Measurements from ENCODE around the gene FOXN3.

The FOXN3 gene

GRCh38 chr14:89304561-89304960, 112.5 kb downstream of the FOXN3 start:
- no peak for DNase-seq
- in situ Hi-C loops (cut with HindIII; ENCODE audit: low pct_ligation_motif_present, low sequenced_read_pairs), result no loop called here
- no peak overlapping the region for H3K4me3 ChIP-seq (ENCODE audit: low read depth, low read length)
- H3K36me3 ChIP-seq (replicated peaks), result no peaks in the 10 kb centered on the region
- H3K27me3 ChIP-seq (replicated peaks), result no peaks in the 10 kb centered on the region
- peak overlapping the region; percentile 96 for H3K27ac ChIP-seq
- no peak for TF ChIP-seq CTCF (IDR thresholded peaks at IDR 0.05; ENCODE audit: low read depth, low read length, missing control alignments)

- TF ChIP-seq CTCF (IDR thresholded peaks at IDR 0.05; ENCODE audit: low read depth, low read length, missing control alignments), result no peak
- Histone ChIP-seq H3K27ac (peak overlapping the region; percentile 96), H3K36me3 (replicated peaks) (no peaks in the 10 kb centered on the region), H3K4me3 (ENCODE audit: low read depth, low read length) (peak overlapping the region; percentile 18), H3K27me3 (replicated peaks) (no peaks in the 10 kb centered on the region)
- peak; percentile 73 for DNase-seq
- in situ Hi-C loops (cut with HindIII; ENCODE audit: low pct_ligation_motif_present, low sequenced_read_pairs), result no loop called here
Measured at GRCh38 chr14:89303456-89304435, 113.3 kb downstream of the FOXN3 start.

- Histone ChIP-seq H3K36me3 (replicated peaks) (no peaks in the 10 kb centered on the region), H3K4me3 (ENCODE audit: low read depth, low read length) (no peak overlapping the region), H3K27ac (no peak overlapping the region), H3K27me3 (replicated peaks) (no peaks in the 10 kb centered on the region)
- DNase-seq, result no peak
- no peak for TF ChIP-seq CTCF (IDR thresholded peaks at IDR 0.05; ENCODE audit: low read depth, low read length, missing control alignments)
- in situ Hi-C loops (cut with HindIII; ENCODE audit: low pct_ligation_motif_present, low sequenced_read_pairs), result no loop called here
Measured at GRCh38 chr14:89302396-89302950, 114.6 kb downstream of the FOXN3 start.

- H3K36me3 ChIP-seq (replicated peaks), result no peaks in the 10 kb centered on the region
- DNase-seq, result no peak
- no peak for TF ChIP-seq CTCF (IDR thresholded peaks at IDR 0.05; ENCODE audit: low read depth, low read length, missing control alignments)
- H3K27me3 ChIP-seq (replicated peaks), result no peaks in the 10 kb centered on the region
- H3K4me3 ChIP-seq (ENCODE audit: low read depth, low read length), result no peak overlapping the region
- no peak overlapping the region for H3K27ac ChIP-seq
- in situ Hi-C loops (cut with HindIII; ENCODE audit: low pct_ligation_motif_present, low sequenced_read_pairs), result no loop called here
Measured at GRCh38 chr14:89299587-89299986, 117.4 kb downstream of the FOXN3 start.

- H3K36me3 ChIP-seq (replicated peaks), result no peaks in the 10 kb centered on the region
- no peak for DNase-seq
- no peak overlapping the region for H3K27ac ChIP-seq
- H3K4me3 ChIP-seq (ENCODE audit: low read depth, low read length), result no peak overlapping the region
- in situ Hi-C loops (cut with HindIII; ENCODE audit: low pct_ligation_motif_present, low sequenced_read_pairs), result no loop called here
- no peaks in the 10 kb centered on the region for H3K27me3 ChIP-seq (replicated peaks)
- TF ChIP-seq CTCF (IDR thresholded peaks at IDR 0.05; ENCODE audit: low read depth, low read length, missing control alignments), result no peak
Measured at GRCh38 chr14:89298056-89298834, 118.8 kb downstream of the FOXN3 start.
